HUES48 (cell line): ENCODE data around the gene ARHGEF12.

Experiments
- H3K27ac ChIP-seq: one replicate; pipeline ENCODE4 v1.7.0; 2013; ENCODE audit warnings: low read depth, low read length, inconsistent platforms
- H3K27me3 ChIP-seq: 2 replicates; pipeline ENCODE4 v1.6.1; 2013; ENCODE audit warnings: mild to moderate bottlenecking, low read length; ENCODE audit not compliant: control insufficient read depth, insufficient read depth
- H3K36me3 ChIP-seq: 2 replicates; pipeline ENCODE4 v1.6.1; 2013; ENCODE audit warnings: low read length; ENCODE audit not compliant: control insufficient read depth, insufficient read depth
- H3K4me1 ChIP-seq: 2 replicates; pipeline ENCODE4 v1.6.1; 2013; ENCODE audit warnings: mild to moderate bottlenecking, low read length; ENCODE audit not compliant: control insufficient read depth, insufficient read depth
- H3K4me3 ChIP-seq: 2 replicates; pipeline ENCODE4 v1.5.1; 2013; ENCODE audit warnings: mild to moderate bottlenecking, low read depth, low read length
- H3K9ac ChIP-seq: 2 replicates; pipeline ENCODE4 v1.6.1; 2013; ENCODE audit warnings: mild to moderate bottlenecking, low read depth, low read length, moderate library complexity
- H3K9me3 ChIP-seq: 2 replicates; pipeline ENCODE4 v1.6.1; 2013; ENCODE audit warnings: low read length; ENCODE audit not compliant: control insufficient read depth, insufficient read depth

The ARHGEF12 gene

DNA sequence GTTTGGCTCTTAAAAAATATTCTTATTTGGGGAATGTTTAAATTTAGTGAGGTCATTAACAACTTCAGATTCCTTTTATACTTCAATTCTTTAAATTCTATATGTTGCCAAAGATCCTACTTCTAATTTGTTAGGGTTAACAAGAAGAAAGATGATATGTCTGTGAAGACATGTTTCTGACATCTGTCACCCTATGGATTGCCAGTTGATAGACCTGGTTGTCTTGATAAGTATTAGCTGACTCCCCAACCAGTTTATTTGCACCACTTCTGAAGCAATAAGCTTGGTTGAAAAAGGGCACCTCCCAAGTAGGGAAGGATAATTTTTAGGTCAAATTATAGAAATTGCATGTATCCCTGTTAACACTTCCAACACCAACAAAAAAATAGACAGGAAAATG is 29.3 kb downstream of the ARHGEF12 start:
- Histone ChIP-seq H3K27me3 (no peaks in the 10 kb centered on the region), H3K4me1 (peaks cover 5% of the 10 kb centered on the region), H3K9ac (no peak overlapping the region), H3K36me3 (no peaks in the 10 kb centered on the region), H3K27ac (no peak overlapping the region), H3K9me3 (no peaks in the 10 kb centered on the region), H3K4me3 (no peak overlapping the region)

DNA sequence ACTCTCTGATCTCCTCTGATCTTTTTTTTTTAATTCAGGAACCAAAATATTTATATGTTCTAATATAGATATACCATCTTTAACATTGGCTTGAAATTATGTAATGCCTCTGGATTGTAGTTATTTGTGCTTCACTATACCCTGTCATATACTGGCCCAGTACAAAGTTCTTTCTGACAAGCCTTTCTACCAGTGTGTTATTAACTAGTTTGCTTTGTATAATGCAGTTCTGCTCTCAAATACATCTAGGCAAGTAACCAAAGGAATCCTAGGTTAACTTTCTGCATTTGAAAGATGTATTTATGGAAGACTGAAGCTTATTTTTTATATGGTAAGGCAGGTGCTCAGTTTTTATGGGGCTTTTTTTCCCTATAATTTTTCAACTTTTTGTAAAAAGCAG is 36.1 kb downstream of the ARHGEF12 start:
- Histone ChIP-seq H3K36me3 (no peaks in the 10 kb centered on the region), H3K27ac (no peak overlapping the region)

GRCh38 chr11:120375076-120375475 is 38.9 kb downstream of the ARHGEF12 start:
- Histone ChIP-seq H3K9ac (no peak overlapping the region), H3K27me3 (no peaks in the 10 kb centered on the region), H3K9me3 (peaks cover 17% of the 10 kb centered on the region; the same call in 1 of the 2 replicates), H3K4me3 (no peak overlapping the region), H3K27ac (peak overlapping the region; percentile 16), H3K4me1 (peaks cover 15% of the 10 kb centered on the region), H3K36me3 (no peaks in the 10 kb centered on the region)

More for the DNA sequence above, 36.1 kb downstream of the ARHGEF12 start:
- peaks cover 5% of the 10 kb centered on the region; the same call in 1 of the 2 replicates for H3K9me3 ChIP-seq
- H3K27me3 ChIP-seq, result no peaks in the 10 kb centered on the region
- no peak overlapping the region for H3K4me3 ChIP-seq
- peaks cover 16% of the 10 kb centered on the region for H3K4me1 ChIP-seq
- no peak overlapping the region for H3K9ac ChIP-seq

GRCh38 chr11:120376547-120377182 is 40.5 kb downstream of the ARHGEF12 start:
- peaks cover 8% of the 10 kb centered on the region; the same call in 1 of the 2 replicates for H3K4me1 ChIP-seq
- H3K36me3 ChIP-seq, result no peaks in the 10 kb centered on the region
- H3K9me3 ChIP-seq, result peaks cover 17% of the 10 kb centered on the region; the same call in 1 of the 2 replicates
- H3K27me3 ChIP-seq, result no peaks in the 10 kb centered on the region
- no peak overlapping the region for H3K4me3 ChIP-seq
- H3K9ac ChIP-seq, result no peak overlapping the region
- H3K27ac ChIP-seq, result no peak overlapping the region

- Histone ChIP-seq H3K9me3 (peaks cover 19% of the 10 kb centered on the region; the same call in 1 of the 2 replicates), H3K27ac (no peak overlapping the region), H3K36me3 (no peaks in the 10 kb centered on the region), H3K4me3 (no peak overlapping the region), H3K4me1 (peaks cover 8% of the 10 kb centered on the region; the same call in 1 of the 2 replicates), H3K9ac (no peak overlapping the region), H3K27me3 (no peaks in the 10 kb centered on the region)
These were observed 42.3 kb downstream of the ARHGEF12 start for GRCh38 chr11:120378474-120378873.

GRCh38 chr11:120381401-120381800 is 45.2 kb downstream of the ARHGEF12 start:
- H3K9me3 ChIP-seq, result peaks cover 19% of the 10 kb centered on the region; the same call in 1 of the 2 replicates
- no peaks in the 10 kb centered on the region for H3K36me3 ChIP-seq
- H3K9ac ChIP-seq, result no peak overlapping the region
- no peak overlapping the region for H3K27ac ChIP-seq
- no peak overlapping the region for H3K4me3 ChIP-seq
- H3K4me1 ChIP-seq, result peaks cover 22% of the 10 kb centered on the region
- no peaks in the 10 kb centered on the region for H3K27me3 ChIP-seq

DNA sequence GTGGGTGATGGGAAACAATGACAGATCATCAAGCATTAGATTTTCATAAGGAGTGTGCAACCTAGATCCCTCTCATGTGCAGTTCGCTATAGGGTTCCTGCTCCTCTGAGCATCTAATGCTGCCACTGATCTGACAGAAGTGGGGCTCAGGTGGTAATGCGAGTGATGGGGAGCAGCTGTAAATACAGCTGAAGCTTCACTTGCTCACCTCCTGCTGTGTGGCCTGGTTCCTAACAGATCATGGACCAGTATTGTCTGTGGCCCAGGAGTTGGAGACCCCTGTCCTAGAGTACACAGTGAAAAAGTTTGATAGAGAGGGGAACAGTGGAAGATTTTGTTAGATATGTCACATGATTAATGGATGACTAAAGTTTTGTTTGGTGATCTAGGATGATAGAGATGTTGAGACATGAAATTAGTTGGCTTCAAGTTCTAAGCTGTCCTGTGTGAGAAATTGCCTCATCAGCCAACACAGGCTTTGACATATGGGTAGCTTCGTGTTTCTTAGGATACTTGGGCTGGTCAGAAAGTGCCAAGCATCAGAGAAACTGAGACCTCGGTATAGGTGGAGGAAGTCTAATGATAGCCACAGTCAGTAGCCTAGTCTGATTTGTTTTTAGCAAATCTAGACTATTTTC is 47.4 kb downstream of the ARHGEF12 start:
- Histone ChIP-seq H3K27ac (no peak overlapping the region), H3K4me1 (peaks cover 23% of the 10 kb centered on the region), H3K9ac (no peak overlapping the region), H3K9me3 (0 out of 2 replicates have a peak, but pooled peaks cover 2% of the 10 kb centered on the region), H3K36me3 (no peaks in the 10 kb centered on the region), H3K27me3 (no peaks in the 10 kb centered on the region), H3K4me3 (no peak overlapping the region)

GRCh38 chr11:120384476-120384875 is 48.3 kb downstream of the ARHGEF12 start:
- Histone ChIP-seq H3K36me3 (no peaks in the 10 kb centered on the region), H3K4me1 (peaks cover 23% of the 10 kb centered on the region), H3K27me3 (no peaks in the 10 kb centered on the region), H3K27ac (no peak overlapping the region), H3K4me3 (no peak overlapping the region), H3K9ac (no peak overlapping the region), H3K9me3 (0 out of 2 replicates have a peak, but pooled peaks cover 2% of the 10 kb centered on the region)

GRCh38 chr11:120385110-120385509 is 48.9 kb downstream of the ARHGEF12 start:
- Histone ChIP-seq H3K27ac (no peak overlapping the region), H3K36me3 (no peaks in the 10 kb centered on the region)

DNA sequence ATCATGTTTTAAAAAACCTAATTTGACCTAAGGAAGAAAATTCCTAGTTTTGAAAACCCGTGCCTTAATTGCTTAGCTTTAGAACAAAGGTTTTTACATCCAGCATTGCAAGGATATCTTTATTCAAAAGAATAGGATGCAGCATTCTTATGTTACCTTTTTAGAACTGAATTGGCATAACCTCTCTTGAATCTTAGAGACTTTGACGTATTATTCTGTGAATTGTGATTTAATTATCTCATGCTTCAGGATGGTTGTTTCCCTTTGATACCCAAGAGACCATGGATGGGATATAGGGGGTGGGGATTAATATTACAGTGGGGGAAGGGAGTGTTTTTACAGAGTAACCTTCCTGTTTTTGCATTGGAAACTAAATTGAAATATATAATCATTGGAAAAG is 49.4 kb downstream of the ARHGEF12 start:
- no peaks in the 10 kb centered on the region for H3K27me3 ChIP-seq
- 0 out of 2 replicates have a peak, but pooled peaks cover 2% of the 10 kb centered on the region for H3K9me3 ChIP-seq
- H3K36me3 ChIP-seq, result no peaks in the 10 kb centered on the region
- peaks cover 23% of the 10 kb centered on the region for H3K4me1 ChIP-seq
- no peak overlapping the region for H3K27ac ChIP-seq
- no peak overlapping the region for H3K9ac ChIP-seq
- no peak overlapping the region for H3K4me3 ChIP-seq

More at GRCh38 chr11:120385110-120385509, 48.9 kb downstream of the ARHGEF12 start:
- no peaks in the 10 kb centered on the region for H3K27me3 ChIP-seq
- H3K9me3 ChIP-seq, result 0 out of 2 replicates have a peak, but pooled peaks cover 2% of the 10 kb centered on the region
- H3K4me1 ChIP-seq, result peaks cover 23% of the 10 kb centered on the region
- H3K9ac ChIP-seq, result no peak overlapping the region
- no peak overlapping the region for H3K4me3 ChIP-seq

DNA sequence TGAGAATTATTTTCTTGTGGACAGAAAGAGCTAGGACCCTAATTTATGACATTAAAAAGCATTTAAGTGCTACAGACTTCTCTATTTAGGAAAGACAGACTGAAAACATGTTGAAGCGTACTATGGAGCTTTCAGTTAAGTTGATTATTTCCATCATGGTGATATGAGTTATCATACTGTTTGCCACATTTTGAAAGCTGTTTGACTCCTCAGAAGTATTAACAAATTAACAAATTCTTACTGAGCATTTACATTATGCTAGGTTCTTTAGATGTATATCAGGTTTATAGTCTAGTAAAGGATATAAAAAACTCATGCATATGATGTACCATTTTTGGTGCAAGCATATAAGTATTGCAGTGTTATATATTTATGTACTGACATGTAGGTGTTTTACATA is 50.1 kb downstream of the ARHGEF12 start:
- H3K9me3 ChIP-seq, result 0 out of 2 replicates have a peak, but pooled peaks cover 2% of the 10 kb centered on the region
- peaks cover 28% of the 10 kb centered on the region for H3K4me1 ChIP-seq
- no peak overlapping the region for H3K4me3 ChIP-seq
- H3K27ac ChIP-seq, result no peak overlapping the region
- no peaks in the 10 kb centered on the region for H3K36me3 ChIP-seq
- H3K9ac ChIP-seq, result no peak overlapping the region
- H3K27me3 ChIP-seq, result no peaks in the 10 kb centered on the region
